Measurements from ENCODE around the gene RALA.

Gene RALA, protein sequence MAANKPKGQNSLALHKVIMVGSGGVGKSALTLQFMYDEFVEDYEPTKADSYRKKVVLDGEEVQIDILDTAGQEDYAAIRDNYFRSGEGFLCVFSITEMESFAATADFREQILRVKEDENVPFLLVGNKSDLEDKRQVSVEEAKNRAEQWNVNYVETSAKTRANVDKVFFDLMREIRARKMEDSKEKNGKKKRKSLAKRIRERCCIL

GRCh38 chr7:39623047-39623731, at the start of gene RALA:
Gene RALA (plus strand): TSS chr7:39623572. CDS start chr7:39686668, 63,096 bp downstream.
- DNase-seq (ENCODE audit: low spot score): peak; percentile 96

DNA sequence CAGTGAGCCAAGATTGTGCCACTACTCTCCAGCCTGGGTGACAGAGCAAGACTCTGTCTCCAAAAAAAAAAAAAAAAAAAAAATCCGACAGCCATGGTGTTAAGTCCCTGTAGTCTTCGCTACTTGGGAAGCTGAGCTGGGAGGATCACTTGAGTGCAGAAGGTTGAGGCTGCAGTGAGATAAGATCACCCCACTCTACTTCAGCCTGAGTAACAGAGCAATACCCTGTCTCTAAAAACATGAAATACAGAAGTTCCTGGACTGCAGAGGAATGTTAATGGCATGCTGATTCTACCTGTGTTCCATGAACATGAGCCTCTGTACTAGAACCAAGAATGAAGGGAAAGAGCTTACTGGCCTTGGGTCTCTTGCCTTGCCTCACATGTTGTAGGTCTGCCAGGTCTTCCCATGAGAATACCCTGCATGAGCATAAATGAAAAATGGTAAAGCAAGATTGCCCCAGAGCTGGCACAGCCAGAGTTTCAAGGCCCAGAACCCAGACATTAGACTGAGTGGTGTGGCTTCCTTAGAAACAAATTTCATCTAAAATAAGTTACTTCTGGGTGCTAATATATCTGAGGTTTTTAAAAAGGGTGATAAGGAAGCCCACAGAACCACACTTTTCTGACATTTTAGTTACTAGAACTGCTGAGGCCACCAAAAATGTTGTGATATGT, 48.6 kb upstream of the RALA start:
- no peak for DNase-seq (ENCODE audit: low spot score)

DNA sequence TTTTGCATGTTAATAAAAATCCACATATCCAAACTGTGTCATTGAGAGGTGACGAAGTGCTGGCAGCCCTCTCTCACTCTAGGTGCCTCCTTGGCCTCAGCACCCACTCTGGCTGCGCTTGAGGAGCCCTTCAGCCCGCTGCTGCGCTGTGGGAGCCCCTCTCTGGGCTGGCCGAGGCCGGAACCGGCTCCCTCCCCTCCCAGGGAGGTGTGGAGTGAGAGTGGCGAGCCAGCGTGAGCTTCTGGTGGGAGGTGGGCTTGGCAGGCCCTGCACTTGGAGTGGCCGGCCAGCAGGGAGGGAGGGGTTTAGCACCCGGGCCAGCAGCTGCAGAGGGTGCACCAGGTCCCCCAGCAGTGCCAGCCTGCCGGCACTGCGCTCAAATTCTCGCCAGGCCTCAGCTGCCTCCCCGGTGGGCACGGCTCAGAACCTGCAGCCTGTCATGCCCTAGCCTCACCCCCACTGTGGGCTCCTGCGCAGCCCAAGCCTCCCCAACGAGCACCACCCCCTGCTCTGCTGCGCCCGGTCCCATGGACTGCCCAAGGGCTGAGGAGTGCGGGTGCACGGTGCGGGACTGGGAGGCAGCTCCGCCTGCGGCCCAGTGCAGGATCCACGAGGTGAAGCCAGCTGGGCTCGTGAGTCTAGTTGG, 46.0 kb upstream of the RALA start:
- DNase-seq (ENCODE audit: low spot score): no peak

DNA sequence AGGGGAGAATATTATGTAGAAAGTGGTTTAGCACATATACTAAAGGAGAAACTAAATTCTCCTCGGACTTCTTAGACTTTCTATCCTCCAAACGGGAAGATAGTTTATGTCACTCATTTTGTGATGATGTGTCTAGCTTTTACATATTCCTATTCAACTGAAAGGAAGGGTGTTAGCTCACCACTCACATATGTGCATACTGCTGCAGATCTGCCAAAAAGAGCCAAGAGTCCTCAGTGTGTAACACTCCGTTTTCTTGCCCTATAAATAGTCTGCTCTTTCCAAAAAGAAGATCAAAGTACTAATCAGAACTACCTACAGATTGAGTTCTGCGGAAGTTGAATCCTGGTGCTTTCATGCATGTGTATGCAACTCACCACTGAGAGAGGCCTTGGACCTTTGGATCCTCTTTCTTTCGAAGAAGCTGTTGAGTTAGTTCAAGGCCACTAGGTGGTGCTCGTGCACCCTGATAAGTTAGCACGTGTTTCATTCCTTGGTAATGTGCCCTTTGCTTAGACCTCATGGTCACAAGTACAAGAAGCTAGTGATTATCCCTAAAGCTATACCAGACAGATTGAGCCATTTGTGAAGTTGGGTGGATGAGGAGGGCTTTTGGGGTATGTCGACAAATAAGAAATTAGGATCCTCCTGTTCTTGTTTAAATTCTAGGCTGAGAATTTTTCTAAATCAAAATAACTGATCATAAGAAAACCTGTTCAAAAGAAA, 43.1 kb upstream of the RALA start:
- peak; percentile 96 for DNase-seq (ENCODE audit: low spot score)

GRCh38 chr7:39582536-39582935, 40.8 kb upstream of the RALA start:
- DNase-seq (ENCODE audit: low spot score): no peak

- DNase-seq (ENCODE audit: low spot score): no peak
These were observed 39.8 kb upstream of the RALA start for GRCh38 chr7:39583539-39583938.

- DNase-seq (ENCODE audit: low spot score): no peak
These were observed 36.0 kb upstream of the RALA start for GRCh38 chr7:39587393-39587792.

- DNase-seq (ENCODE audit: low spot score): no peak
These were observed 35.0 kb upstream of the RALA start for GRCh38 chr7:39588416-39588815.

DNA sequence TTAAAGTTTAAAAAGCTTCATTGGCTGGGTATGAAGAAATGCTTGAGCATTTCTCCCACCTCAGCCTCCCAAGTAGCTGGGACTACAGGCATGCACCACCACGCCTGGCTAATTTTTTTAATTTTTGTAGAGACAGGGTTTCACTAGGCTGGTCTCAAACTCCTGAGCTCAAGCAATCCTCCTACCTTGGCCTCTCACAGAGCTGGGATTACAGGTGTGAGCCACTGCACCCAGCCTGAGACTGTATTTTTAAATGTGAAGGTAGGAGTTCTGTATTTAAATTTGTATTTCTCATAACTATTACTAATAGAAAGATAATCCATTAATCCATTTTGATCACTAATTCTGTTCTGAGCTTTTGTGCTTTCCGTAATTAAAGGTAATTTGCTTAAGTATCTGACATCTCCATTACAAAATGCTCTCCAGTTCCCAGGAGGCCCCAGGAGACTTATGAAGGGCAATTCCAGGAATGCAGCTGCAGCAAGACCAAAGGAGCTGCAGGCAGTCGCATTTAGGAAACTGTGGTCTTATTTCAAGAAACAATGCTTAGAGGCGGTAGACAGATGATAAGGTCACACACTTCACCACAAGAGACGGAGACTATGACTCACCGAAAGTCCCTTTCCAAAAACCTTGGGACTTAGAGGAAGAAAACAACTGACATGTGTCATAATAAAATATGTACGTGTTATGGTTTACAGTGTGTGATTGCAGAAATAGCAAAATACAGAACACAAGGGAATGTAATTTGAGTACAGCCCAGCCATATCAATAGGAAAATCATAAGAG, 33.9 kb upstream of the RALA start:
- DNase-seq (ENCODE audit: low spot score): peak; percentile 51

DNA sequence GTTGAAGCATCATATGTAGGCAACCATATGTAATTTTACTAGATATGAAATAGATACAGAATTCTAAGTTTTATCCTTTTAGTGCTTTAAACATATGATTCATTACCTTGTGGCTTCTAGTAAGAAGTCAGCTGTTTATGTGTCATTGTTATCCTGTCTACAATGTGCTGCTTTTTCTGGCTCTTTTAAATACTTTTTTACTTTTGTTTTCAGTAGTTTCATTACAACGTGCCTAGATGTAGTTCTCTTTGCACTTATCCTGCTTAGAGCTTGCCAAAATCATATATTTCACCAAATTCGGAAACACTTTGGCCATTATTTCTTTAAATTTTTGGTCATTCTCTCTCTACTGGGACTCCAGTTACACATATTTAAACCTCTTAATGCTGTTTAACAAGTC, 30.8 kb upstream of the RALA start:
- no peak for DNase-seq (ENCODE audit: low spot score)

DNA sequence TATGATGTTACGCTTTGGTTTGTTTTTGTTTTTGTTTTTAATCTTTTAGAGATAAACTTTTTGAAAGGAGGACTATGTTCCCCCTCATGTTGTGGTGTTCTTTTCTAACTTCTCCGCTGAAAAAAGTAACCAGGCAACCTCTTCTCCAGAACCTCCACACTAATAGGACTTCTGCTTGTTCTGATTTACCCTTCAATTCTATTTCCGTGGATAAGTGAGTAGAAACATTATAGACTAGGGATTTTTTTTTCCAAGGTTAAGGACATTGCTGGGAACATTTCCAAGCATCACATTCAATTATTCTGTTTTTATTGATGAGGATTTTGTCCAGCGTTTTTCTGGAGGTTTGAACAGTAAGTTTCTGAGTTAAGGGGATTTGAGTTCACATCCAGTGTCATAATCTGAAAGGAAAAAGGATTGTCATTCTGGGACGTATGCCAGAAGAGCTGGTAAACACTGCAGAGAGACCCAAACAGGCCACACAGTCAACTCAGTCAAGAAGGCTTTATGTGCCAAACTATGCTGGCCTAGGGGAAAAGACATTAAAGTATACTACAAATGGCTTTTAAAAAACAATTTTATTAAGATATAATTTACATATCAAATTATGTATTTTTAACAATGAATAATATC, 28.3 kb upstream of the RALA start:
- no peak for DNase-seq (ENCODE audit: low spot score)

DNA sequence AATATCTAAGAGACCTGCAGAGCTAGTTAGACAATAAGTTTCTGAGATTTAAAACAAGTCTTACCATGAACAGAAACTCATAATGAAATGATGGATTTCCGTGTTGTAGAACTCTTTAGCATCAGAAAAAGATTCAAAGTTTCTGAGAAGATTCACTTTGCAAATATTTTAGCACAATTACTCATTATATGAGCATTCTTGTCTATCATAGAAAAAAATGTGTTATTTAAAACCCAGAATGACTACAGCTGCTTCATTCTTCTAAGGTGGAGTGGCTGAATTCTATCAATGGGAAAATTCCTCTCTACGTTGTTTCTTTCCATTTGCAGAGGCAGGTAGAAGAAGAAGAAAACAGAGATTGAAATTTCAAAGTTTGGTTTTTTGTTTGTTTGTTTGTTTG, 21.0 kb upstream of the RALA start:
- no peak for DNase-seq (ENCODE audit: low spot score)

DNA sequence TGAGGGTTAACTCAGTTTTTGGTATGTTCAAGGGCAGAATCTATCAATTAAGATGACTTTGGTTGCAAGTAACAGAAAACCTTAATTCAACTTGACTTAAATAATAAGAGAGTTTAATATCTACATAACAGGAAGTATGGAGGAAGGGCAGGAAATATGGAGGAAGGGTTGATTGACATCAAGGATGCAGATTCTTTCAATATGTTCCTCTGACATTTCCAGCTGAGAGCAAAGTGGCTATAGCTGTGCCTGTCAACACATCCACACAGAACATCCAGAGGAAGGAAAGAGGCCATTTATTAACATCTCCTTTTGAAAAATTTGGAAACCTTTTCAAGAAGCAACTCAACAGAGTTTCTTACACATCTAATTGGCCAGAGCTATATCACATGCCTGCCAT, 19.4 kb upstream of the RALA start:
- no peak for DNase-seq (ENCODE audit: low spot score)

DNA sequence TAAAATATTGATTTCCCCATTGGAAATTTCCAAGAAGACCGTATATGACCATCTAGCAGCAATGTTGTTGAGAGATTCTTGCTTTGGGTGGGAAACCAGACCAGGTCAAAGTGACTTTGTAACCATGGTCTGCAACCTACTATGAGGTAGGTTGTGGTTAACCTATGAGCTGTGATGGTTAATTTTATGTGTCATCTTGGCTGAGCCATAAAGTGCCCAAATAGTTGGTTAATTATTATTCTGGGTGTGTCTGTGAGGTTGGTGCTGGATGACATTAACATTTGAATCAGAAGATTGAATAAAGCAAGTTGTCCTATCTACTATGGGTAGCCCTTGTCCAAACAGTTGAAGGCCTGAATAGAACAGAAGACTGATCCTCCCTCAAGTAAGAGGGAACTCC, 18.3 kb upstream of the RALA start:
- DNase-seq (ENCODE audit: low spot score): peak; percentile 80

DNA sequence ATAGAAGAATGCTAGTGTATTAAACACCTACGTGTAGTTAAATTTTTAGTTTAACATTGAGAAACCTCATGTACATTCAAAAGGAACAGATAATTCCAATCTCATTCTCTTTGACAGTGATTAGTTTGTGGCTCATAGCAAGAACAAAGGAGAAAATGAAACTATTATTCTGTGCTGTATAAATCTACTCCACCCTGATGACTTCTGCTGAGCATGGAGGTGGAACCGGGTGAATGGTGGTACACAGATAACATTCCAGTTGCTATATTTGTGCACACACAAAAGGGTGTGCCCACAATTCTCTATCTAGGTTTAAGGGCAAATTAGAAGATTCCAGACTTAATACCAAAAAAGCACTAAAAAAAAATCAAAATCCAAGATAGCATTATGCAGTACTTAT, 17.0 kb upstream of the RALA start:
- peak; percentile 34 for DNase-seq (ENCODE audit: low spot score)

DNA sequence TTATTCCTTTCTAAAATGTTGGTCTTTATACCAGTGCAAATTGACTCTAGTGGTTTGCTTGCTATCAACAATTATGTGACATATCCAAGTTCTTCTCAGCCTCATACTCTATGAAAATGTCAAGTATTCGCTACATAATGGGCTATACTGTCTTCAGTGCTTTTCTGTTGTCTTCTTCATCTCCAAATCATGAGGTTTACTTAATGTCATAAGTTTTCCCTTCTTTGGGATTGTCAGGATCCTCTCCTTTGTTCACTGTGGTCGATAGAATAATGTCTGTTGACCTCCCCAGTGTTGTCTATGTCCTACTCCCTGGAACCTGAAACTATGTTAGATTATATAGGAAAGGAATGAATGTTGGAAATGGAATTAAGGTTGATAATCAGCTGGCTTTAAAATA, 16.4 kb upstream of the RALA start:
- DNase-seq (ENCODE audit: low spot score): no peak

GRCh38 chr7:39607865-39608264, 15.5 kb upstream of the RALA start:
- DNase-seq (ENCODE audit: low spot score): no peak

DNA sequence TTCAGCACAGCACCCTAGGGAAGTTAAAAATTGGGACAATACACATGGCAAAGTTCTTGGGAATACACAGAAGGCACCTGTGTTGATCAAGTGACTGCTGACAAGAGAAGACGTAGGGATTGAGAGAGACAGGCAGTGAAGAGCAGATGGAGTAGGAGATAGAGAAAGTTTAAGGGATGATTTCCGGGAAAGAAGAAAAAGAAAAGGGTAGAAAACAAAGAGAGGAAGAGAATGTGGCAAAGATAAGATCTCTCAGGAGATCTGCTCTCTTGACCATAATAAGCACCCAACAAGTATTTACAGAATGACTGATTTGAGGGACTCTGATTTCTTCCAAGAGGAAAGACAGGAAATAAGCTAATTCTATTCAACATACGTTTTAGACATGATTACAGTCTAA, 15.1 kb upstream of the RALA start:
- no peak for DNase-seq (ENCODE audit: low spot score)

DNA sequence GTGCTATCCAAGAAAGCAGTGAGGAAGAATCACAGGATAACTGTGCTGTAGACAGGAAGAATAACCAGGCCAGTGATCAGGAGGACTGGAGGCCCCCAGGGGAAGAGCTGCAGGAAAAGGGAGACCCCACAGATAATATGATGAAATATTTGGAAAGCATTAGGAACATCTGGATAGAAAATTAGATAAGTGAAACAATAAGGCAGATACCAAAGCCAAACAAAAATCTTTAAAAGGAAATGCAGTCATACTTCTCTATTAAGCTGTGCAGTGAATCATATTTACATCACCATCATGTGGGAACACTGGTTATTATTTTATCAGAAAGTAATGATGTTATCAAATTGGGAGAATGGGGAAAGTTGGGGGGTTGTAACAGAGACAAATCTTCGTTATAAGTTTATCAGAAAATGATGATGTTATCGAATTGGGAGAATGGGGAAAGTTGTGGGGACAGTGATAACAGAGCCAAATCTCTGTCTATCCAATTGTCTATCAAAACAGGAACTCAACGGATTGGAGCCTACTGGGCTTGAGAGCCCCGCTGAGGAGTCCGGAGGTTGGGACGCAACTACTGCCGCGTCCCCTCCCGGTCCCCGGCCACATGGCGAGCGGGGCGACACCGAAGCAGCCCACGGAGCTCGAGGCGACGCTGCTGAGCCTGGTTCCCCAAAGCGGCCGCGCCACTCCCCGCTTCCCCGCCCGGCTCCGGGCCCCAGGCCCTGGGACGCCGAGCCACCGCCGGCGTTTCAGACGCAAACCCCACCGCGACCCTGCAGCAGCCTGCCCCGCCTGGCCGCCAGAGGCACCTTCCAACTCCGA, 14.0 kb upstream of the RALA start:
- DNase-seq (ENCODE audit: low spot score): no peak

- DNase-seq (ENCODE audit: low spot score): no peak
These were observed 13.5 kb upstream of the RALA start for GRCh38 chr7:39609935-39610263.
